Esophagus muscularis mucosa (tissue), 4 donors: ENCODE data around the gene FAT2.

ENCODE experiments used
- EP300 ChIP-seq: sonication (generic); formaldehyde crosslinking; IDR thresholded peaks from one replicate; pipeline ENCODE4 v1.6.1; 2017; ENCODE audit warnings: antibody characterized with exemption
- POLR2AphosphoS5 ChIP-seq, 2 donors: sonication (generic); formaldehyde crosslinking; IDR thresholded peaks; one replicate each; pipeline ENCODE4 v1.6.1; 2017; ENCODE audit warnings: antibody characterized with exemption in 2 of 2
- TF ChIP-seq, protein P1 (sequence below), 3 experiments: fragments of 200-600 bp in 2 of 3; fragments of 450-650 bp in 1 of 3; sonication (generic) in 2 of 3; IDR thresholded peaks; one replicate each; pipeline ENCODE4 v1.5.1; 2017 to 2019; ENCODE audit warnings: antibody characterized with exemption in 3 of 3, mild to moderate bottlenecking in 2 of 3, moderate library complexity in 1 of 3

DNA sequence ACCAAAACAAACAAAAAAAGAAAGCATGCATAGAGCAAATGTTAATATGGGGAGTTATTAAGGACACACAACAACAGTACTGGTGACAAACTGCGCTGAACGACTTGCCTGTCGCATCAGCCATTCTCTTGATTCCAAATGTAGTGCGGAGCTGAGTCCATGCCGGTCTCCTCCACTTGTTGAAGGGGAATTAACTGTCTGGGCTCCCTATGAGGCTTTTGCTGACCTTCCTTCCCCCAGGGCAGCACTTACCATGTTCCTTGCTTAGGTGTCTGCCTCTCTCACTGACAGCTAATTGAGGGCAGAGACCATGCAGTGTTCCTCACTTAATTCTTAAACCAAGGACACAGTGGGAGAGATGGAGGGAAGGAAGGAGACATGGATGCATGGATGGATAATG lies 40.8 kb upstream of the FAT2 start:
- TF ChIP-seq, protein P1, sequence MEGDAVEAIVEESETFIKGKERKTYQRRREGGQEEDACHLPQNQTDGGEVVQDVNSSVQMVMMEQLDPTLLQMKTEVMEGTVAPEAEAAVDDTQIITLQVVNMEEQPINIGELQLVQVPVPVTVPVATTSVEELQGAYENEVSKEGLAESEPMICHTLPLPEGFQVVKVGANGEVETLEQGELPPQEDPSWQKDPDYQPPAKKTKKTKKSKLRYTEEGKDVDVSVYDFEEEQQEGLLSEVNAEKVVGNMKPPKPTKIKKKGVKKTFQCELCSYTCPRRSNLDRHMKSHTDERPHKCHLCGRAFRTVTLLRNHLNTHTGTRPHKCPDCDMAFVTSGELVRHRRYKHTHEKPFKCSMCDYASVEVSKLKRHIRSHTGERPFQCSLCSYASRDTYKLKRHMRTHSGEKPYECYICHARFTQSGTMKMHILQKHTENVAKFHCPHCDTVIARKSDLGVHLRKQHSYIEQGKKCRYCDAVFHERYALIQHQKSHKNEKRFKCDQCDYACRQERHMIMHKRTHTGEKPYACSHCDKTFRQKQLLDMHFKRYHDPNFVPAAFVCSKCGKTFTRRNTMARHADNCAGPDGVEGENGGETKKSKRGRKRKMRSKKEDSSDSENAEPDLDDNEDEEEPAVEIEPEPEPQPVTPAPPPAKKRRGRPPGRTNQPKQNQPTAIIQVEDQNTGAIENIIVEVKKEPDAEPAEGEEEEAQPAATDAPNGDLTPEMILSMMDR (IDR thresholded peaks at IDR 0.05) = no peak
- no peak for TF ChIP-seq POLR2AphosphoS5 (IDR thresholded peaks at IDR 0.05)
- TF ChIP-seq EP300 = no peak
